DOHH2 (cell line): Measurements from ENCODE around the gene MTG1.

Source experiments
- EZH2phosphoT487 ChIP-seq: fragments of 200-600 bp; sonication (generic); IDR thresholded peaks from 2 replicates; pipeline ENCODE4 v1.6.1; 2017; ENCODE audit warnings: borderline replicate concordance, mild to moderate bottlenecking, antibody characterized with exemption, low read length, moderate library complexity, mixed read lengths
- TF ChIP-seq, protein P1 (sequence below): fragments of 200-600 bp; sonication (generic); IDR thresholded peaks from one replicate; pipeline ENCODE4 v1.5.1; 2014; ENCODE audit warnings: antibody characterized with exemption, mild to moderate bottlenecking, low read depth, low read length; ENCODE audit not compliant: poor library complexity, severe bottlenecking

DNA sequence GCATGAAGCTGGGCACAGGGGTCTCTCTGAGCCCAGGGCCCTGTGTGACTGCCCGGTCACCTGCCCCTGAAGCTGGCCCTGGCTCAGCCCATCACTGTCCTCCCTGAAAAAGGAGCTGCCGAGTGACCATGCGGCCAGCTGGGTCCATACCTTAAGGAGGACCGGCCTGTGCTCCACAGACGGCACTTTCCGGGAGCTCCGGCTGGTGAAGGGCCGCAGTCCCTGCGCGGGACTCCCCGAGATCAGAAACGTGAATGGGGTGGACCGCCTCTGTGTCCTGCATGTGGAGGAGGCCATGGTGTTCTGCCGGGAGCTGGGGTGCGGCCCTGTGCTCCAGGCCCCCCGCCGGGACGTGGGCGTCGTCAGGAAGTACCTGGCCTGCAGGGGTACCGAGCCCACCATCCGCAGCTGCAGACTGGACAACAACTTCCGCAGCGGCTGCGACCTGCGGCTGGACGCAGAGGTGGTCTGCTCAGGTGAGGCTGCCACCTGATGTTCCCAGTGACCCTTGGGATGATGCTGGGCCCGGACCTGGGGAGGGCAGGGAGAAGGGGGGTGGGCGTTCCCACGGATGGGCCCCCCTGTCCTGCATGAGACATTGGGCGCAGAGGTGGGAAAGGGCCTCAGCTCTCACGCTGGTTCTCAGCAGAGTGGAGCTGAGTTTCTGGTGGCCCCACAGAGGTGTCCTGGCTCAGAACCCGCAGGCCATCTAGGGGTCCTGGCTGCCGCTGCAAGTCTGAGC, 63.3 kb downstream of the MTG1 start:
- TF ChIP-seq, protein P1, sequence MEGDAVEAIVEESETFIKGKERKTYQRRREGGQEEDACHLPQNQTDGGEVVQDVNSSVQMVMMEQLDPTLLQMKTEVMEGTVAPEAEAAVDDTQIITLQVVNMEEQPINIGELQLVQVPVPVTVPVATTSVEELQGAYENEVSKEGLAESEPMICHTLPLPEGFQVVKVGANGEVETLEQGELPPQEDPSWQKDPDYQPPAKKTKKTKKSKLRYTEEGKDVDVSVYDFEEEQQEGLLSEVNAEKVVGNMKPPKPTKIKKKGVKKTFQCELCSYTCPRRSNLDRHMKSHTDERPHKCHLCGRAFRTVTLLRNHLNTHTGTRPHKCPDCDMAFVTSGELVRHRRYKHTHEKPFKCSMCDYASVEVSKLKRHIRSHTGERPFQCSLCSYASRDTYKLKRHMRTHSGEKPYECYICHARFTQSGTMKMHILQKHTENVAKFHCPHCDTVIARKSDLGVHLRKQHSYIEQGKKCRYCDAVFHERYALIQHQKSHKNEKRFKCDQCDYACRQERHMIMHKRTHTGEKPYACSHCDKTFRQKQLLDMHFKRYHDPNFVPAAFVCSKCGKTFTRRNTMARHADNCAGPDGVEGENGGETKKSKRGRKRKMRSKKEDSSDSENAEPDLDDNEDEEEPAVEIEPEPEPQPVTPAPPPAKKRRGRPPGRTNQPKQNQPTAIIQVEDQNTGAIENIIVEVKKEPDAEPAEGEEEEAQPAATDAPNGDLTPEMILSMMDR, result no peak
- TF ChIP-seq EZH2phosphoT487, result no peak
